BJ (cell line): Measurements from ENCODE around the gene PDZD2. TPM values are rescaled to one million over a fixed set of nuclear protein-coding genes. Genes with fewer than 3 reads are reported as not detected.

Experiments
- CTCF ChIA-PET: fragments of 350-600 bp; formaldehyde crosslinking; extraction: SDS; loops from one replicate; lab custom pipeline; 2021; ENCODE audit warnings: antibody characterized with exemption, inconsistent platforms; lab: Yijun Ruan, JAX
- POLR2A ChIA-PET: fragments of 300-600 bp; sonication (Branson Sonifier 250); formaldehyde crosslinking; extraction: SDS; loops from one replicate; lab custom pipeline; 2021; ENCODE audit warnings: antibody characterized with exemption; lab: Charles Lee
- DNase-seq: peaks from one replicate; pipeline ENCODE4 v3.0.0-alpha.2; 2011; ENCODE audit warnings: low read depth
- H3K27me3 ChIP-seq: 2 replicates; pipeline ENCODE4 v1.6.0; 2011; ENCODE audit warnings: low read length; ENCODE audit not compliant: control insufficient read depth, insufficient read depth
- H3K36me3 ChIP-seq: 2 replicates; pipeline ENCODE4 v1.5.1; 2011; ENCODE audit warnings: low read length; ENCODE audit not compliant: control insufficient read depth, insufficient read depth
- H3K4me3 ChIP-seq: 2 replicates; pipeline ENCODE4 v1.5.1; 2011; ENCODE audit warnings: low read depth, mild to moderate bottlenecking, control low read depth, low read length
- polyA plus RNA-seq: library from polyadenylated mRNA; depleted of rRNA; stranded (reverse); fragments of >200 nt; gene quantifications from 2 replicates; pipeline ENCODE4 v1.2.3, GENCODE V29; 2011
- TF ChIP-seq, protein P1 (sequence below): IDR thresholded peaks from 2 replicates; pipeline ENCODE4 v1.5.1; 2011; ENCODE audit warnings: low read depth, mild to moderate bottlenecking, control low read depth, inconsistent platforms, low read length, moderate library complexity; ENCODE audit not compliant: insufficient read depth

Gene PDZD2
- polyA plus RNA-seq, 1 experiment, result 0.06 TPM

DNA sequence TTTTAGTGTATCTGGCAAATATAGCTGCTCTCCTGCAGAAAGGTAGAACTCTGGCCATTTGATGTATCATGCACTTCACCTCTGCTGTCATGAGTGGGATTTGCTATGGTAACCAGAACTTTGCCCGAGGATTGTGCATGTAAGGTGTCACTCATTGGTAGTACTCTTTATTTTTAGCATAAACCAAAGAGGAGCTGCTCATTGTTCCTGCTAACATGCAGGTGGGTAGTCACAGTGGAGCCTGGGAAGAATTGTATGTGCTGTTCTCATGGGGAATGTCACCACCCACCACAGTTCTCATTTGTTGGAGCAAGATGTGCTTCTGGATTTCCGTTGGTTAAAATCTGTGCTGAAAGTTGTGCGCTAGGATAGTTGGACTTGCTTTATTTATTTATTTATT is 12.3 kb downstream of the PDZD2 start:
- CTCF ChIA-PET, result no interaction called here
- POLR2A ChIA-PET, result no interaction called here
- no peak for DNase-seq
- peaks cover 3% of the 10 kb centered on the region; the same call in 1 of the 2 replicates for H3K27me3 ChIP-seq
- TF ChIP-seq, protein P1, sequence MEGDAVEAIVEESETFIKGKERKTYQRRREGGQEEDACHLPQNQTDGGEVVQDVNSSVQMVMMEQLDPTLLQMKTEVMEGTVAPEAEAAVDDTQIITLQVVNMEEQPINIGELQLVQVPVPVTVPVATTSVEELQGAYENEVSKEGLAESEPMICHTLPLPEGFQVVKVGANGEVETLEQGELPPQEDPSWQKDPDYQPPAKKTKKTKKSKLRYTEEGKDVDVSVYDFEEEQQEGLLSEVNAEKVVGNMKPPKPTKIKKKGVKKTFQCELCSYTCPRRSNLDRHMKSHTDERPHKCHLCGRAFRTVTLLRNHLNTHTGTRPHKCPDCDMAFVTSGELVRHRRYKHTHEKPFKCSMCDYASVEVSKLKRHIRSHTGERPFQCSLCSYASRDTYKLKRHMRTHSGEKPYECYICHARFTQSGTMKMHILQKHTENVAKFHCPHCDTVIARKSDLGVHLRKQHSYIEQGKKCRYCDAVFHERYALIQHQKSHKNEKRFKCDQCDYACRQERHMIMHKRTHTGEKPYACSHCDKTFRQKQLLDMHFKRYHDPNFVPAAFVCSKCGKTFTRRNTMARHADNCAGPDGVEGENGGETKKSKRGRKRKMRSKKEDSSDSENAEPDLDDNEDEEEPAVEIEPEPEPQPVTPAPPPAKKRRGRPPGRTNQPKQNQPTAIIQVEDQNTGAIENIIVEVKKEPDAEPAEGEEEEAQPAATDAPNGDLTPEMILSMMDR, result no peak
- no peak overlapping the region for H3K4me3 ChIP-seq
- H3K36me3 ChIP-seq, result no peaks in the 10 kb centered on the region

DNA sequence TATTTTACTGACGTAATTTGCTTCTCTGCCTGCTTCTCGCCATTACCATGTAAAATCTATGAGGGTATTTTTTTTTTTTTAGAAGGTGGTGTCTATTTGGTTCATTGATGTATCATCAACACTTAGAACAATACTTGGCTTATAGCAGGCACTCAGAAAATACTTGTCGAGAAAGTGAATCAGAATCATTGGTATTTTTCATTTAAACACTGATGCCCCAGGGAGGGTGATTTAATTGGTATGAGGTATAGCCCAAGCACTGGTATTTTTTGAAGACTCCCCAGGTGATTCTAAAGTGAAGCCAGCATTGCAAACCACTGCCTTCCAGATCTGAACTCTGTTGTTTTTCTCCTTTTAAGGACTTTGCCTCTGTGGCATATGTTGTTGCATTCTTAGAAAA is 16.6 kb downstream of the PDZD2 start:
- Histone ChIP-seq H3K27me3 (peaks cover 2% of the 10 kb centered on the region), H3K36me3 (no peaks in the 10 kb centered on the region), H3K4me3 (no peak overlapping the region)
- TF ChIP-seq, protein P1, result no peak
- ChIA-PET CTCF (no interaction called here), POLR2A (no interaction called here)
- no peak for DNase-seq

DNA sequence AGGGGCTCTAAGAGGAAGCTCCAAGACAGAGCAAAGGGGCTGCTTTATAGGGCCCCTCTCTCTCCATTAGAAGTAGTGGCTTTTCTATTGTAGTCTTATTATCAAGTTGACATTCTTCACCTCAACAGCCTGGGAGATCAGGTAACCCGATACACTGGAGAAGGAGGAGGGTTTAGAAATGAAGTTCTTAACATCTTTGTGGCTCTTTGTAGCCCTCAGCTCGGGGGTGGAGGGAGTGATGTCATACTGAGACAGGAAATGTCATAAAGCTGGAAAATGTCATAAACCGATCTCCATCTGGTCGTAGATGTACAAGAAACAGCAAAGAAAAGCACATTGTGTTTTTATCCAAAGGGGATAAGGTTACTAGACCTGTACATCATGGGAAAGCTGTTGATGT is 17.9 kb downstream of the PDZD2 start:
- Histone ChIP-seq H3K27me3 (peaks cover 2% of the 10 kb centered on the region), H3K36me3 (no peaks in the 10 kb centered on the region), H3K4me3 (no peak overlapping the region)
- DNase-seq, result no peak
- ChIA-PET POLR2A (no interaction called here), CTCF (no interaction called here)
- TF ChIP-seq, protein P1, result no peak

DNA sequence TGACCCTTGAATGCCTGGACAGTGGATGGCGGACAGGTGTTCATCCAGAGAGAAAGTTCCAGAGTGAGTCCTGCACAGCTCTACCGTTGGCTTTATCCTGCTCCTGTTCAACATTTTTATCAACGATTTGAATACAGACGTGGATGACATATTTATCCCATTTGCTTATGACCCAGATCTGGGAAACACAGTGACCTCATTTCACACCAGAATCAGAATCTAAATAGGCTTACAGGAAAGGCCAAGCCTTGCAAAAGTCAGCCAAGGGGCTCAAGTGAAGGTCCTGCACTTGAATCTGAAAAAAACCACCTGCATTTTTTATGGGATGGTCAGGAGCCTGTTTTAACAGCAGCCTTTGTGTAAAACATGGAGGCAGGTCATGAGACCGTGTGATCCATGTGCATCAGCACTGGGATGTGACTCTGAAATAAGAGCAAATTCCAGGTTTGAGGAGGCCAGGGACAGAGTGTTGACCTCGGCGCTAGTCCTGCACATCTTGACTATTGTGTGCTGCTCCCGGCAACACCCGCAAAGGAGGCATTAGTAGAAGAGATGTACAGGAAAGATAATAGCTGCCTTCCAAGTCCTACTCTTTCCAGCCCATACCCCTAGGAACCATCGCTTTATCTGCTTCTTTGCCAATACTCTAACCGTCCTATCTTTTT is 18.5 kb downstream of the PDZD2 start:
- ChIA-PET CTCF (no interaction called here), POLR2A (no interaction called here)
- no peak for DNase-seq
- H3K4me3 ChIP-seq, result no peak overlapping the region
- no peaks in the 10 kb centered on the region for H3K36me3 ChIP-seq
- TF ChIP-seq, protein P1, result no peak
- H3K27me3 ChIP-seq, result peaks cover 2% of the 10 kb centered on the region

DNA sequence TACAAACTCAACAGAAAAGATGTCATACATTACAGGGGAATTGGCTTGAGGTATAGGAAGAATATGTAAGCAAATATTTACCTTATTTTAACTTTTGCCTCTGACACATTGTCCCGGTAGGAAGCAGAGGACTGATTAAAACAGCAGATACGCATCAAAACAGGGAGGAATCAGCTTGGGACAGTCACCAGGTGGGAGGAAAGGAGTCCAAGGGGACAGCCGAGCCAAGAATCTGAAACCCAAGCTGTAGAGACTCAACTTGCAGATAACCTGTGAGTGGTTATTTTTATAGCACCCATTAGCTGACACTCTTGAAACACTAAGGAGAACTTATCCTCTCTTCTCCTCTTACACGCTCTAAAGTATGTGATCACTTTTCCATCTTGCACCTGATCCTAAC is 22.3 kb downstream of the PDZD2 start:
- DNase-seq, result no peak
- TF ChIP-seq, protein P1, result no peak
- CTCF ChIA-PET, result no interaction called here
- H3K27me3 ChIP-seq, result peaks cover 2% of the 10 kb centered on the region
- POLR2A ChIA-PET, result no interaction called here
- no peaks in the 10 kb centered on the region for H3K36me3 ChIP-seq
- no peak overlapping the region for H3K4me3 ChIP-seq
